ELF-1 (cell line): ENCODE results near the gene NTM.
A peak's percentile ranks its signal among the peaks of the same experiment; 100 is the strongest.
"Not testable (repeated sequence)": the region's sequence is repeated elsewhere in the genome, so short reads cannot be mapped to it uniquely, and the experiment has no call there.

ENCODE experiments used
- DNase-seq: peaks from one replicate; pipeline ENCODE4 v3.0.0-alpha.2; 2016; ENCODE audit warnings: low read depth, low spot score

The NTM gene

DNA sequence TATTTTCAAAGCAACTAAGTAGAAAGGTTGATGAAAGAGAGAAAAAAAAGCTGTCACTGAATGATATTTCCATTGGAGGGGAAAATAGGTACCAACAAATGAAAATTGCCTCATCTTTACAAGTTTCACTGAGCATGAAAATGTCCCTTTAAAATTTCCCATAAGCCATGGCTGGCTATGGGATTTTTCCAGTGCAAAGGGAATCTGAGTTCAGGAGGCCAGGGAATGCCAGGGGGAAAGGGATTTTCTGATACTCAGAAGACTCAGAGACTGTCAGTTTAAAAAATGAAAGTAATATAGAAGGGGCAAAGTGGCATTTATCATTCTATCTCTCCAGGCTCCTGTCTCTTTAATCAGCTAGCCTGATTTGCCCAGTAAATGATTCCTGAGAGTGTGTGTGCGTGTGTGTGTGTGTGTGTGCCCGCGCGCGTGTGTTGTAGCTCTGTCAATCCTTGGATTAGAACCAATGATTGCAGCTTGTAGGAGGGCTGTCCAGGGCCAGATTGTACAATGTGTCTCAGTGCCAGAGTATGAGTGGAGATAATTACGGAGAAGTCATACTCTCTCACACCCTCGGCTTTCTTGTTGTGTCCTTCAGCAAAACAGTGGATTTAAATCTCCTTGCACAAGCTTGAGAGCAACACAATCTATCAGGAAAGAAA, at the start of gene NTM:
Gene NTM (plus strand): TSS at position 526 of the 662 bp plus-strand sequence.
- DNase-seq = peak; percentile 44

DNA sequence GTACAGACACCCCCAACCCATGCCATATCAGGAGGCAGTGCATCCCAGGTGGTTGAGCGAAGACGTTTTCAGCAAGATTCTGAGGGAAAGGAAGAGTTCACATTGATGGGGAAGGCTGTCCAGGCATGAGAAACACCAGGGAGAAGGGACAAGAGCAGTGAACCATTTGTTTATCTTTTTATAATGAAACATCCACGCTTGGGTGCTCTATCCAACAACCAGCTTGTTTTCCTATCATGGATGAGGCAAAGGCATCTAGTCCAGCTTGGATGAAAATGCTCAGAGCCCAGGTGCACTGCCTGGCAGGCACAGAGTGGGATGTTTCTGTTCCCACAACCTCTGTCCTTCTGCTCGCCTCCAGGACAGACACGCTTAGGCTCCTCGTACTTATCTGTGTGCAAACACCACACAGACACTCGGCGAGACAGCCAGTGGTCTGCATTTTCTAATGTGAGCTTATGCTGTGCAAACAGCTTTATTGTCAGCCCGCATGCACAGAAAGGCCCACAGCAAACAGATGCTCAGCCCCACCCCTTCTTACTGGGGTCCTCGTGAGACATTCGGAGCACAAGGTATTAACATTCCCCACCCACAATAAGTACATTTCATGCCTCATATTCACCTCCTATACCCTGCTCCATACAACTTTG, 45.4 kb upstream of the NTM start:
- no peak for DNase-seq

DNA sequence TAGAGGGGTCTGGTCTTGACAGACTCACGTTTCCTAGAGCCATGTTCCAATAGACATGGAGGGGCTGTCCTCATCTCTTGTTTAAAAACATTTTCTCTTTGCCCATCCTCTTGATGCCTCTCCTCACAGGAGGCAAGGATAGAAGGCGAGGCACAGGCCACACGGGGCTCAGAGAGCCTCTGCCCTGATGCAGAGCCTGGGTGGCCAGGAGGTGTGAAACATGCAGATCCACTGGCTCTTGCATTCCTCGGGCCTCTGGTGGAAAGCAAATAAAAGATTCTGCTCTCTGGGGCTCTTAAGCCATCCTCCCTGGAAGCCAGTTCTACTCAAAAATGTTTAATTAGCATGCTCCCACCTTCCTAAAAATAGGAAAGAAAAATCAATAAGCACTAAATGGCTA, 43.6 kb upstream of the NTM start:
- no peak for DNase-seq

DNA sequence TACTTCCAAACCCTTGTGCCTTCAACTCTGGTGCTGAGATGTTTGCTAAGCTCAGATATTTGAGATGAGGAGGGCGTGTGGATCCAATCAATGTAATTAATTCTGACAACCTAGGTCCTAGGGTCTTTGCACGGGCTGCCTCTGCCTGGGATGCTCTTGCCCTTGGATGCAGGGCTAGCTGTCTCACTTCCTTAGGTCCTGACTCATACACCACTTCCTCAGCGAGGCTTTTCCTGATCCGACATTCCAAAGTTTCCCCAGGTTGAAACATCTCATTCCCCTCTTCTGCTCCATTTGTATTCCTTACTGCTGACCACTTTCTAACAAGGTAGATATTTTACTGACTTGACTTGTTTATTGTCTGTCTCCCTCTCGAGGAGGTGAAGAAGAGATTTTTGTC, 43.0 kb upstream of the NTM start:
- no peak for DNase-seq

DNA sequence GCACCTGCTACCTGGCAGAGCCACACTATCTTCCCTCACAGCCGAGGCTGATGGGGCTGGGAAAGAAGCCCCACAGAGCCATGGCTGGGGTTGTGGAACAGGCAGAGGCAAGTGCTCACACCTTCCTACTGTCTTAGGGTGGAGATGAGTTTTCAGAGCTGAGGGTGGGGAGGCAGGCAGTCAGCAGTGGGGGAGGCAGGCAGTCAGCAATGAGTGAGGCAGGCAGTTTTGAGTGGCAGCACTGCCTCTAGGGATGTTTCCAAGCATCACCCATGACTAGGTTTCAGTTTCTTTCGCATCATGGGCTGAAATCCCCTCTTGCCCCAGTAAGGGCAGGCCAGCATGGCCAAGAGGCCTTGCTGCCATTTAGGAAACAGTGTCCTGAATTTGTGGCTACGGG, 41.6 kb upstream of the NTM start:
- DNase-seq = no peak

DNA sequence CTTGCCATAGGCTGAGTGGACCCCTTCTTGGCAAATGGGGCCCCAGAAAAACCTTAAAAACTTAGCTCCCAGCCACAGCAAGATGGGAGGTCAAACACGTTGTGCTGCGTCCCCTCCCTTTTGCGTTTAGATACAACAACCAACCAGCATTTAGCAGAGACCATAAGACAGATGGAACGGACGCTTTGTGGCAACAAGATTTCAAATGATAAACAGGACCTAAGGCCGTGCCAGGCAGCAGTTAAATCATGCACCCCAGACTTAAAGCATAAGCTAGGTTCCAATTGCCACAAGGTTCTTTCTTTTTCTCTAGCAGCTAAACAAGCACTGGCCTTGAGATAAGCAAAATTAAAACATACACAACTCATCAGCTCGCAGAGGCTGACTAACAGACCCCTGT, 39.4 kb upstream of the NTM start:
- DNase-seq = no peak

DNA sequence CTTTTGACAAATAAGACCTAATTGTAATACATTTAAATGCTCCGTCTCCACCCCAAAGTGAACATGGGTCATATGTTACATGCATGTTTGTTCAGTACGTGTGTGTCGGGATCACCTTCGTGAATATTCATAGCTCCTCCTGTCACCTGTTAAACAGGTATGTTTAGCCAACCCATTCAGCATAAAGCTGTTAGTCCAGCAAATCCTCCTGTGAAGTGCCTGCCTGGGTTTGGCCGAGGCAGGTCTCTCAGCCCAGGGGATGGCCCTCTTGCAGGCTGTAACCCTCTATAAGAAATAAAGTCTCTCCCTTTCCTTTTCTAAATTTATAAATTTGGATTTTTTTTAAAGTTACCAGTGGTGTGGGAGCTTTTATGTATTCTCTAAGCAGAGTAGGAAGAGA, 38.9 kb upstream of the NTM start:
- DNase-seq = no peak

DNA sequence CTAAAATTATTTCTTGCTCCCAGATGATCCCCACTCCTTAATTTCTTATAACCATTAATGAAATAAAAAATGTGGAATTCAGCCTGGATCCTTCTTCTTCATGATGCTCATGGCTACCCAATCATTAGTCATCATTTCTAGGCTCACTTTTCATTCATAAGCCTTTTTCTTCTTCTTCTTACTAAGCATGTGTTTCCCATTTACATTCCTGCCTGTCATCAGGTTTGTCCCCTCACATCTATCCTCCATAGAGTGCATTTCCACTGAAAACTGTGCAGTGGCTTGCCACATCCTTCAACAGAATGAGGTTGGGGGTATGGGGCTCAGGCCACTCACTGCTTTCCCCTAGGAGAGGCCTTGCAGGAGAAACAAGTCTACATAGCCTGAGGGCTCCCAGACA, 35.8 kb upstream of the NTM start:
- DNase-seq = no peak

DNA sequence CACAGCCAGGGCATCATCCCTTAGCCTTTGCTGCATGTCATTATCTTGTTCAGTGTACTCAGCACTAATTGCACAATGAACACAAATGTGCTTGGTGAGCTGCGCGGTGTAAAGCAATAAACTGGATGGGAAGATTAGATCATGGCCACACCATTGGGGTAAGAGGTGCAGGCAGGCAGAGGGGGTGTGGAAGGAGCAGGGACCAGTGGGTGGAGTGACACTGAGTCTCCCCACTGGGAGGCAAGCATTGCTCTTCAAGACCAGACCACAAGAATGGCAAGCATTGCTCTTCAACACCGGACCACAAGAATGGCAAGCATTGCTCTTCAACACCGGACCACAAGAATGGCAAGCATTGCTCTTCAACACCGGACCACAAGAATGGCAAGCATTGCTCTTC, 28.5 kb upstream of the NTM start:
- not testable (repeated sequence) for DNase-seq

DNA sequence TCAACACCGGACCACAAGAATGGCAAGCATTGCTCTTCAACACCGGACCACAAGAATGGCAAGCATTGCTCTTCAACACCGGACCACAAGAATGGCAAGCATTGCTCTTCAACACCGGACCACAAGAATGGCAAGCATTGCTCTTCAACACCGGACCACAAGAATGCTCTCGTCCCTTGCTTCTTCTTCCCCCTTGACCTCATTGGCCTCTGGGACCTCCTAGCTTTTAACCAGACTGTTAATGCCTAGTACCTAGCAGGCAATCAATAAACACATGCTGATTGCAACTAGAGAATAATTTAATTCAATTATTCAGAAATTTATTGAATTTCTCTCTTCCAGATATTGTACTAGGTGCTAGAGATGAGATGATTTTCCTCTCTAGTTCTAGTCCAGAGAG, 28.0 kb upstream of the NTM start:
- not testable (repeated sequence) for DNase-seq

DNA sequence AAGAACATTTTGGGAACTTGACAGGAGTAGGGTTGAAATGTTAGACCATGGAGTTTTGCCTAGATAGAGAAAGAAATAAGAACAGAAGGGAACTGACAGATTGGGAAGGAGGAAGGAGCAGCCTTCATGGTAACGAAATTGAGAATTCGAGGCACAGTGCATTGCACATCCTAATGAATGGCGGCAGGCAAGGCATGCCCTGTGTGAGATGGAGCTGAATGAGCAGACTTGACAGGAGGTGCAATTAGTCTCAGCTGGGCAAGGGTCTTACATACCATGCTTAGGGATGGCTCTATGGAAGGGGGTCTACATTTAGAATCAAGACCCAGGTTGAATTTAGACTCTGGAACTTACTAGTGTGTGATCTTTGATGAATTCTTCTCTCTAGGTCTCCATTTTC, 25.0 kb upstream of the NTM start:
- no peak for DNase-seq

DNA sequence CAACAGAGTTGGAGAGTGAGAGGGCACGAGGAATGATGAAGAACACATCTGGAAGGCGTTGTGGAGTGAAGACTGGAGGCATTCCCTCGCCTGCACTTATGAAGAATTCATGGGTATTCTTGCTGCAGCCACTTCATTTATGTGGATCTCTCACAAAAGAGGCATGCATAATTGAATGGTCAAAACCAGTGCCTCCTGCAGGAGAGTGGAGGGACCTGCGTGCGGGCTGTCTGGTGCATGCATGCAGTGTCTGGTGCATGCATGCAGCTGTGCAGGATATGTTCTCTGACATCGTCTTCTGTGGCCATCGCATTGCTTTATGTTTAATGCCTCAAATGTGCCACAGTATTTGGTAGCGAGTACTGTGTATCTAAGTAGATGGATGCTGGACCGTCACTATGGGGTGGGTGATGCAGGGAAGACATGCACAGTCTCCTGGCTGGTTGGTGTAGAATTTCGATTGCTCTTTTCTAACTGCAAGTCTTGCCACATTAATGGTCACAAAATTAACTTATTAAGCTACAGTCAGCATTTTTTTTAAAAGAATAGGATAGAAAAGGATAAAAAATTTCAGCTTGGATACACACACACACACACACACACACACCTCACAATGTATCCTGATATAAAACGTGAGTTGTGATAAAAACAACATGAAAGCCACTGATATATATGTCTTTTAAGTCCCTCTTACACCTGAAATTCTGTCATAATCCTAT, 20.9 kb upstream of the NTM start:
- DNase-seq = no peak

DNA sequence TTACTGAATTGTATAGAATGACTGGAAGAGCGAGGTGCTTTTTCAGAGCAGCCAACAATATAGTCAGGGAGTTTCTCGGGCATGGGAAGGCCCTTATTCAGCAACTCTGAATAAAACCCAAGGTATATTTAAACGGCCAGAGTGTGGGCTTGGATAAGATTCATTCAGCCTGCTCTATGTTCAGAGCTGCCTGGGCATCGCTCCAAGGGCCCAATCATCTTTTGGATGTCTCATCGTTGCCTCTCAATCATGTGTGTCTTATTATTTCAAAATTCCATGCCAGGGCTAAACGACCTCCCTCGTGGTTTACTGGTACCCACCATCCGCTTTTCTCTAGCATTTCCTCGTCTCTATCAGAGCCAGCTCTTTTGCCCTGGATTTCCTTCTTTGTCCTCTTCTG, 19.5 kb upstream of the NTM start:
- DNase-seq = no peak

DNA sequence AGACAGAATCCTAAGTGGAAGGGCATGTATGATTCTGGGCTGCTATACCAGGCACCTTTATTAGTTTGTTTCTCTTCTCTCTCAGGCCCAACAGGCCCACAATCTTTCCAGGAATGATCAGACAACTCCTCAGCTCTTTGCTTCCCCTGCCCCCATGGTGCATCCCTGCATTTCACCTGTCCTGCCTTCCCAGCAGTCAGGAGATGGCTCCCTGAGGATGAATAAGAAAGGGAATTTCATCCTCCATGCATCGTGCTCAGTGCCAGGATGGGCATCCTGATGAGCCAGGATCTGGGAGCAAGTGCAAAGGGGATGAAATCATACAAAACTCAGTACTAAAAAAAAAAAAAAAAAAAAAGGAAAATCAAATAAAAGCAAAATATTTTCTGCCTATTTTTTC, 18.6 kb upstream of the NTM start:
- DNase-seq = no peak

DNA sequence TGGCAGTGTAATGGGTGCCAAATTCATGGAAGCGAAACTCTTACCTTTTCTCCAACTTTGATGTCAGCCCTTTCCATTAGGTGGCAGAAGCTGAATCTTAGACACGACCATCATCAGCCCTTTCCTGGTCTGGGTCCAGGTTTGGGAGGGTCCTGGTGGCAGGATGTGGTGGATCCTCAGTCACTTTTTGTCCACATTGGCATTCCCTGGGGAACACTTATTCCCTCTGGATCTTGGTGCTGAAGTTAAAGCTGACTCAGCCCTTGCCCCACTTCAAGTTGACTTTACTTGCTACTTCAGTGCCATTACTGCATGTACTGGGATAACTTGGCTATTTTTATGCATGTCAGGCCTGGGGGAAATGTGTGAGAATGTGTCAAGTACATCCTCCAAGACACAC, 16.6 kb upstream of the NTM start:
- peak; percentile 9 for DNase-seq

DNA sequence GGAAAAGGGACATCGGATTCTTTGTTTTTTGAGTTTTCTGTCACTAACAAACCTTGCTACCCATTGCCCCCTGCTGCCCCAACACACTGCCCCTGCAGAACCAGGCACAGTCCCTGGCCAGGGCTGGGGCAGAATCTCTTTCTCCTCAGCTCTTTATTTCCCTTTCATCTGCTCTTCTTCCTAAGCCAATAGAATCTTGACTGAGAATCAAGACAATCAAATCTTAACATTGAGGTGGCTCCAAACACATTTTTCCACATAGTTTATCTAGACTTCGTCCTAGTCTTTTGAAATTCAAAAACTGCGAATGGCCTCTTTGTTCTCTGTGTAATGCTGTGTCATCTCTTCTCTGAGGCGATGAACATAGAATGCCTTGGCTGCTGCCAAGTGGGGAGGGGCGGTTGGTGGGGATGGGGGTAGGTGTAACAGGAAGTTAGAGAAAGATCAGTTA, 16.1 kb upstream of the NTM start:
- peak; percentile 50 for DNase-seq

DNA sequence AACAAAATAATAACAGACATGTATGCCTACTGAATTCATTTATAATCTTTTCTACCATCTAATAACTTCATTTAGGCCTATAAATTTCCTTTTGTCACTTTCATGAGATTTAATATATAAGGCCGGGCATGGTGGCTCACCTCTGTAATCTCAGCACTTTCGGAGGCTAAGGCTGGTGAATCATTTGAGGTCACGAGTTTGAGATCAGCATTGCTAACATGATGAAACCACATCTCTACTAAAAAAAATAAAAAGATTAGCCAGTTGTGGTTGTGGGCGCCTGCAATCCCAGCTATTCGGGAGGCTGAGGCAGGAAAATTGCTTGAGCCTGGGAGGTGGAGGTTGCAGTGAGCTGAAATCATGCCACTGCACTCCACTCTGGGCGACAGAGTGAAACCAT, 14.2 kb upstream of the NTM start:
- no peak for DNase-seq

DNA sequence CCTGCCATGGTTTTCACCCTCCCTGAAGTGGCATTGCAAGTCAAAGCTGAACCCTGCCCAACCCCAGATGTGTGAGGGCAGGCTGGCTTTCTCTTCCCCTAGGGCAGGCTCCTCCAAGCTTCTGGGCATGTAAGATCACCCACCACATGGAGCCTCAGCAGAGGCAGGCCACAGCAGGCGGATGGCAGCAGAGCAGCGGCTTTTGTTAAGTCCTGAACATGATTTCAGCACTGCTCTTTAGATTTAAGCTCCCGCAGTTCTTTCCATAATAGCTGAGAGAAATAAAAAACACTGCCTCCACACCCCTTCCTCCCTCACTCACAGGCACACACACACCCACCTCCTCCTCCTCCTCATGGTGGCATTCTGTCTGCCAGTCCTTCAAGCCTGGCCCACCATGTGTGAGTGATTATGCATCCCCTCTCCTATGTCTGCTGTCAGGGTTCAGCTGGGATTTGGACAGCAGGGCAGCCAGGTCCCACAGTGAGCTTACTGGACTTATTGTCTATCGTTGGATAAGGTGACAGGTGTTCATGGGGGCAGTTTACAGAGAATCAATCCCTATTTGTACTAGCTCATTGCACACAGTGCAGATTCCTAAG, 5.0 kb upstream of the NTM start:
- no peak for DNase-seq

DNA sequence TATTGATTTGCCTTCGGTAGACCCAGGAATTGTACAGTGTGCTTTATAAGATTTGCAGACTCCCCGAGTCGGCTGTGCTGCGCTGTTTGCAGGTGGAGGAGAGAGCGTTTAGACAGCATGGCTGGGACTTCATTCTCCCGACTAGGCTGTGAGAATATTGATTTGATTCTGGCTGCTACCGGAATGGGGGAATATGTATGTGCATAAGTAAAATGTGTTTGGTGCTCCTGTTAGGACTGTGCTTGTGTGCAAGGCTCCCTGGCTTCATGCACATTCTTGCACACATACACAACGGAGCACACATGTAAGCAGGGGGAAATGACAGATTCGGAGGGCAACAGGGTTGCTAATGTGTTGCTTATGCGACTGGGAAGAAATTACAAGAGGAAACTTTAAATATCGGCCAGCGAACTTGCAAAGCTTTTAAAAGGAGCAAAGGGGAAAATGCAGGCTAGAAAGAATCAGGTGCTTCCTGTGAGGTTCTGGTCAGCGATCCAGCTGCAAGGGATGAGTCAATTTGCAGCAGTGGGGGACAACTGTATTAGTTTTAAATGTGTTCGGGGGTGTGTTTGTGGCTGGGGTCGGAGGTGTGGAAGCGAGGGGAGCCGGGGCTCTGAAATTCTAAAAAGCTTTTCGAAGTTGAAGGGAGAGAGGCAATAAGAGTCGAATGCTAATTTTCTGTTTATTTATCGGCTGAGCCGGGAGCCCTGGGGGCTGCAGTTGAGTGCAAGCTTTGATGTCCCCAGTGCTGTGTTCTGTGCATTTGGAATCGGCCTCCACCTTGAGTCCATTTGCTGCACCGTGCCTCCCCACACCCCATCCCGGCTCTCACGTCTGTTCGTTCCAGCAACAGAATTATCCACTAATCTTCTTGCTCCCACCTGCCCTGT, 731 bp downstream of the NTM start:
- DNase-seq = peak; percentile 74

DNA sequence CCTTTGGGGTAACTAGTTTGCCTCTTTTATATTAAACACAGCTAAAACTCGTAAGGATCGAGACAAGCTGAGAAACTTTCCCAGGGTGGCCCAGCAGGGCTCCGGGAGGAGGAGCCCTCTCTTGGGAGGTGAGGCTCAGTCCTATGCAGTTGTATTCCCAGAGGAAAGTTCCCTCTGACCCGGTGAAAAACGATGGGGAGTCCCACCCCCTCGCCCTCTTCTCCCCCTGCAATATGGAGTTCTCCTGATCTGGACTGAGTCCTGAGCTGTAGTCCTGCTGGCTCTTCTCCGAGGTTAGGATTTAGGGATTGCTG, 1.3 kb downstream of the NTM start:
- DNase-seq = no peak

DNA sequence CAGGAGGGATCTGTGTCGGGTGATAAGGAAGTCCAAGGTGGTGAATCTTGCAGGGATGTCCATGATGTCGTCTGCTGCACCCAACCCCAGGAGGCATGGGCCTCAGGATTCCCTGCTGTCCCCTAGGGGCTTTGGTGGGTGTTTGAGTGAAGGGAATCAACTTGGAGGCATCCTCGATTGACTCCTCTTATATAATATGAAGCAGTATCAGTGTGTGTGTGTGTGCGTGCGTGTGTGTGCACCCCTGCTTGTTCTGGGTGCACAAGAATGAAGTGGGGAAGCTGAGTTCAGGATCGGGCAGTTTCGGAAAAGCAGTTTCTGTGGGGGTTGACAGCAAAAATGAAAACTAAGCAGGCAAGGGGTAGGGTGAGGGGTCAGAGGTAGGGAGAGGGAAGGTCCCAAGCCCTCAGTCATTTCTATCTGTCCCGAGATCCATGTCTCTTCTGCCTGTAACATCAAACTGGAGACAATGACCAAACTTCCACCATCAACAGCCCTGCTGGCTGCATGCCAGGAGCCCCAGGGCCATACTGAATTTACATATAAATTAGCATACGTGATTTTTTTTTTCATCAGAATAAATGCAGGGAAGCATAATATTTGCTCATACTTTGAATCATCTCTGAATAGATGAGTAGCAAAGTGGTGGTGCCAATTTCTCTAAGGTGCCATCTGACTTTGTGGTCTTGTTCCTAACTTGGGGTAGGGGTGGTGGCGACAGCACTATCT, 2.0 kb downstream of the NTM start:
- DNase-seq = peak; percentile 27
